A549 (cell line): ENCODE data around the gene TLR5.

Experiments
- CBX8 ChIP-seq: fragments of 200-600 bp; sonication (generic); IDR thresholded peaks from 2 replicates; pipeline ENCODE4 v1.6.1; 2016
- CHD4 ChIP-seq: fragments of 200-600 bp; sonication (generic); IDR thresholded peaks from 2 replicates; pipeline ENCODE4 v1.6.1; 2016; ENCODE audit warnings: antibody characterized with exemption, mild to moderate bottlenecking, borderline replicate concordance
- HDAC2 ChIP-seq: fragments of 200-600 bp; sonication (generic); IDR thresholded peaks from 2 replicates; pipeline ENCODE4 v1.6.1; 2016
- KDM5A ChIP-seq: fragments of 200-600 bp; sonication (generic); IDR thresholded peaks from 2 replicates; pipeline ENCODE4 v1.6.1; 2016; ENCODE audit warnings: antibody characterized with exemption, mild to moderate bottlenecking
- MAFK ChIP-seq: fragments of 450-650 bp; IDR thresholded peaks from 2 replicates; pipeline ENCODE4 v1.6.1; 2014; ENCODE audit not compliant: partially characterized antibody
- POLR2AphosphoS2 ChIP-seq: conservative IDR thresholded peaks from 2 replicates; pipeline ENCODE4 v1.6.1; 2012; ENCODE audit warnings: low read length, improper control_type of control experiment, inconsistent platforms
- TF ChIP-seq, protein P1 (sequence below): fragments of >200 bp; sonication (Bioruptor Twin); formaldehyde crosslinking; IDR thresholded peaks from 3 replicates; pipeline ENCODE4 v1.5.1; 2016
- TF ChIP-seq, protein P2 (sequence below): IDR thresholded peaks from 2 replicates; pipeline ENCODE4 v1.6.1; 2012; ENCODE audit warnings: low read depth, borderline replicate concordance
- TF ChIP-seq, protein P3 (sequence below): fragments of 200-600 bp; sonication (generic); IDR thresholded peaks from 2 replicates; pipeline ENCODE4 v1.6.1; 2016; ENCODE audit warnings: antibody characterized with exemption, mild to moderate bottlenecking, moderate library complexity

DNA sequence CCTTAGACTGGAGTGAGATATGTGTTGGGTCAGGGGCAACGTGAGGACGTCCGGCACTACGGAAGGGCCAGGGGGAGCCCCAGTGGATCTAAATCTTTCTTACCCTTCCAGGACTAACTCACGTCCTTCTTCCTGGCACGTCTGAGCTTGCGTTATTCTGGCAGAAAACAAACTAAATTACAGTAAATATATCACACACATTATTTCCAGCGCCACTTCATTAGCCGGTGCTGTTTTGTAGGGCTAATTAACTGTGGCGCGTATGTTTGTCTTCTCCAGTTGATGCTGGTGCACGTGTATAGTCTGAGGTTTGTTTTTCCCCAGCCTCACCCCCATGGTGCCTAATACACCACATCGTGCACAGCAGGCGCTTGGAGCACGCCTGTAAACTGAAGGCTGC lies 59.2 kb downstream of the TLR5 start:
- TF ChIP-seq, protein P1, sequence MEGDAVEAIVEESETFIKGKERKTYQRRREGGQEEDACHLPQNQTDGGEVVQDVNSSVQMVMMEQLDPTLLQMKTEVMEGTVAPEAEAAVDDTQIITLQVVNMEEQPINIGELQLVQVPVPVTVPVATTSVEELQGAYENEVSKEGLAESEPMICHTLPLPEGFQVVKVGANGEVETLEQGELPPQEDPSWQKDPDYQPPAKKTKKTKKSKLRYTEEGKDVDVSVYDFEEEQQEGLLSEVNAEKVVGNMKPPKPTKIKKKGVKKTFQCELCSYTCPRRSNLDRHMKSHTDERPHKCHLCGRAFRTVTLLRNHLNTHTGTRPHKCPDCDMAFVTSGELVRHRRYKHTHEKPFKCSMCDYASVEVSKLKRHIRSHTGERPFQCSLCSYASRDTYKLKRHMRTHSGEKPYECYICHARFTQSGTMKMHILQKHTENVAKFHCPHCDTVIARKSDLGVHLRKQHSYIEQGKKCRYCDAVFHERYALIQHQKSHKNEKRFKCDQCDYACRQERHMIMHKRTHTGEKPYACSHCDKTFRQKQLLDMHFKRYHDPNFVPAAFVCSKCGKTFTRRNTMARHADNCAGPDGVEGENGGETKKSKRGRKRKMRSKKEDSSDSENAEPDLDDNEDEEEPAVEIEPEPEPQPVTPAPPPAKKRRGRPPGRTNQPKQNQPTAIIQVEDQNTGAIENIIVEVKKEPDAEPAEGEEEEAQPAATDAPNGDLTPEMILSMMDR: no peak
- TF ChIP-seq CBX8: no peak
- no peak for TF ChIP-seq CHD4
- no peak for TF ChIP-seq HDAC2
- no peak for TF ChIP-seq POLR2AphosphoS2
- TF ChIP-seq, protein P2, sequence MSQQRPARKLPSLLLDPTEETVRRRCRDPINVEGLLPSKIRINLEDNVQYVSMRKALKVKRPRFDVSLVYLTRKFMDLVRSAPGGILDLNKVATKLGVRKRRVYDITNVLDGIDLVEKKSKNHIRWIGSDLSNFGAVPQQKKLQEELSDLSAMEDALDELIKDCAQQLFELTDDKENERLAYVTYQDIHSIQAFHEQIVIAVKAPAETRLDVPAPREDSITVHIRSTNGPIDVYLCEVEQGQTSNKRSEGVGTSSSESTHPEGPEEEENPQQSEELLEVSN: no peak
- TF ChIP-seq MAFK: no peak
- TF ChIP-seq, protein P3, sequence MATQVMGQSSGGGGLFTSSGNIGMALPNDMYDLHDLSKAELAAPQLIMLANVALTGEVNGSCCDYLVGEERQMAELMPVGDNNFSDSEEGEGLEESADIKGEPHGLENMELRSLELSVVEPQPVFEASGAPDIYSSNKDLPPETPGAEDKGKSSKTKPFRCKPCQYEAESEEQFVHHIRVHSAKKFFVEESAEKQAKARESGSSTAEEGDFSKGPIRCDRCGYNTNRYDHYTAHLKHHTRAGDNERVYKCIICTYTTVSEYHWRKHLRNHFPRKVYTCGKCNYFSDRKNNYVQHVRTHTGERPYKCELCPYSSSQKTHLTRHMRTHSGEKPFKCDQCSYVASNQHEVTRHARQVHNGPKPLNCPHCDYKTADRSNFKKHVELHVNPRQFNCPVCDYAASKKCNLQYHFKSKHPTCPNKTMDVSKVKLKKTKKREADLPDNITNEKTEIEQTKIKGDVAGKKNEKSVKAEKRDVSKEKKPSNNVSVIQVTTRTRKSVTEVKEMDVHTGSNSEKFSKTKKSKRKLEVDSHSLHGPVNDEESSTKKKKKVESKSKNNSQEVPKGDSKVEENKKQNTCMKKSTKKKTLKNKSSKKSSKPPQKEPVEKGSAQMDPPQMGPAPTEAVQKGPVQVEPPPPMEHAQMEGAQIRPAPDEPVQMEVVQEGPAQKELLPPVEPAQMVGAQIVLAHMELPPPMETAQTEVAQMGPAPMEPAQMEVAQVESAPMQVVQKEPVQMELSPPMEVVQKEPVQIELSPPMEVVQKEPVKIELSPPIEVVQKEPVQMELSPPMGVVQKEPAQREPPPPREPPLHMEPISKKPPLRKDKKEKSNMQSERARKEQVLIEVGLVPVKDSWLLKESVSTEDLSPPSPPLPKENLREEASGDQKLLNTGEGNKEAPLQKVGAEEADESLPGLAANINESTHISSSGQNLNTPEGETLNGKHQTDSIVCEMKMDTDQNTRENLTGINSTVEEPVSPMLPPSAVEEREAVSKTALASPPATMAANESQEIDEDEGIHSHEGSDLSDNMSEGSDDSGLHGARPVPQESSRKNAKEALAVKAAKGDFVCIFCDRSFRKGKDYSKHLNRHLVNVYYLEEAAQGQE: no peak
- TF ChIP-seq KDM5A: no peak
